B cell (primary cell): ENCODE measurements around the gene HOMER2.

Experiments used
- CTCF ChIP-seq: fragments of 200-600 bp; IDR thresholded peaks from one replicate; pipeline ENCODE4 v1.8.0; 2022; ENCODE audit warnings: antibody characterized with exemption, mild to moderate bottlenecking
- EZH2 ChIP-seq: IDR thresholded peaks from 2 replicates; pipeline ENCODE4 v1.6.1; 2012; ENCODE audit warnings: borderline replicate concordance, low read depth, mild to moderate bottlenecking, moderate library complexity, low read length; ENCODE audit not compliant: insufficient read depth, poor library complexity, severe bottlenecking

DNA sequence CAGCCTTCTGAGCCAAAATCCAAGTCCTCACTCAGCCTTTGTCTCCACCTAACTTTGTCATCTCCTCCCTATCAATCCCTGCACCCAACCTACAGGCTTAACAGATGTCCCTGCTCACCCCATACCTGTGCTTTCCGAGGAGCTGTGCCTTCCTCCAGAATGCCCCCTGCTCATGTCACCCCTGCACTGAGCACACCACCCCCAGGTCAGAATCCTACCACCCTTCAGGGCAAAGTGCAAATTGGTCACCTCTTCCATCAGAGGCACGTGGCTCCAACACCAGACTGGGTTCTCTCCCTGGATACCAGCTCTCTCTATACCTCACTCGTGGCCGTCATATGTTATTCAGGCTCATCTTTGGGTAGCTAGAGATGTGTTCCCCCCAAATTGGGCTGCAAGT, 29.8 kb downstream of the HOMER2 start:
- TF ChIP-seq CTCF (no peak), EZH2 (no peak)
